Fibroblast of skin of back (primary cell): ENCODE results near the gene PFDN5.
"Not testable (repeated sequence)": the region's sequence is repeated elsewhere in the genome, so short reads cannot be mapped to it uniquely, and the experiment has no call there.

Source experiments
- DNase-seq: peaks from one replicate; pipeline ENCODE4 v3.0.0-alpha.2; 2013

PFDN5 gene

DNA sequence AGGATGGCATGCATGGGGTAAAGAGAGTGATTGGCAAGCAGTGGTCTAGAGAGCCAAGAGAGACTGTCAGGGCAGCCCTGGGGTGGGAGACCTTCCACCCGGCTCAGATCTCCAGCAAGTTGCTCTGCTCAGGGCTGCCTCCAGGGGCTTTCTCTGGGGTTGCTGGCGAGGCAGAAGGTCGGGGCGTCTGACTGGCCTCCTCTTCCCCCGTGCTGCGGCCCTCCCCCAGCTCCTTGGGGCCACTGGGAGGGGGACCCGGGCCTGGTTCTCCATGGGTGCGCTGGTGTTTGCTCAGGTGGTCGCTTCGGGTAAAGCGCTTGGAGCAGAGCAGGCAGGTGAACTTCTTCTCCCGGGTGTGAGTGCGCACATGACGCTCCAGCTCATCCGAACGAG is 32.7 kb downstream of the PFDN5 start:
- no peak for DNase-seq

GRCh38 chr12:53330671-53331070 is 35.3 kb downstream of the PFDN5 start:
- peak; percentile 9 for DNase-seq

DNA sequence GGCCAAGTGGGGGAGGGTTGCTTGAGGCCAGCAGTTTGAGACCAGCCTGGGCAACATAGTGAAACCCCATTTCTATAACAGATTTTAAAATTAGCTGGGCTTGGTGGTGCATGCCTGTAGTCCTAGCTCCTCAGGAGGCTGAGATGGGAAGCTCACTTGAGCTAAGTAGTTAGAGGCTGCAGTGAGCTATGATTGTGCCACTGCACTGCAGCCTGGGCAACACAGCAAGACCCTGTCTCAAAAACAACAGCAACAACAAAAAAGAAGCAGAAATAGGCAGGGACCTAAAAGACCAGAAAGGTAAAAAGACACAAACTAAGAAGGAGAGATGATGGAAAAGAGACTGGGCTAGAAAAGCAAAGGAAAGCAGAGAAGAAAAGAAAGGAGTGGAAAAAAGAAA is 37.0 kb downstream of the PFDN5 start:
- DNase-seq: not testable (repeated sequence)

DNA sequence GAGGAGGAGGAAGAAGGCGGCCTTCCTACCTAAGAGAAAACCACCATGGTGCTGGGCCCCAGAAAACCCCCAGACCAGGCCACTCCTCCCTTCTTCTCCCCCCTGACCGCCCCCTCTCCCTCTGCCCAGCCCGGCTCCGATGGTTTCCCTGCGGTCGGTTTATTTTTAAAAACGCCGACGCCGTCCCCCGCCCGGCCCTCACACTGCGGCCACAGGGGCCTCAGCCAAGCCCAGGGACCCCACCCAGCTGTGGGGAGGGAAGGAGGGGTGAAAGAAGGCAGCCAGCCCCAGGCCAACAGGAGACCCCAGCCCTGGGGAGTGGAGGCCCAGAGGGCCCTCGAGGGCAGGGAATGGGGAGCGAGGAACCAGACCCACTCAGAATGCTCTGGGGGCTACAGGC is 37.4 kb downstream of the PFDN5 start:
- no peak for DNase-seq

- DNase-seq: no peak
Observed at GRCh38 chr12:53333289-53333688, 37.9 kb downstream of the PFDN5 start.

- no peak for DNase-seq
Observed at GRCh38 chr12:53333845-53334244, 38.5 kb downstream of the PFDN5 start.

- DNase-seq: no peak
Observed at GRCh38 chr12:53334822-53335221, 39.5 kb downstream of the PFDN5 start.

DNA sequence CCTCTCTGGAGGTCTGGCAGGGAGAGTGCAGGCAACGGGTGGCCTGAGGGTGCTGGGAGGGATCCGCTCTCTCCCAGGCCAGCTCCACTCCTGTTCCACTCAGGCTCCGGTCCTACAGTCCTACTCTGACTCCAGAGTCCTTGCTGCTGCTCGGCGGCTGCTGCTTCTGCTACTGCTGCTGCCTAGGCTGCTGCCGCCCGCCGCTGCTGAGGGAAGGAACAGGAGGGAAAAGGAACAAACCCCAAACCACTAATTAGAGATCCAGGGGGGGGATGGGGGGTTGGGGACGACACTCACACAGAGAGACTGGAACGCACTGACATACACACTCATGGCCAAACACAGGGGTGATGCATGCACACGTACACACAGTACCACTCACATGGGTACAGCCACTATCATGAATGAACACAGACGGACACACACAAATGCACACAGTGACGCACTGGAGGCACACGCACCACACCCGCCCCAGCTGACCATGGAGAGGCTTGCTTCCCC is 40.9 kb downstream of the PFDN5 start, which contains the start of gene SP7:
Gene SP7 (minus strand): TSS at position 174 of the 501 bp plus-strand sequence. CDS start 708 bp downstream, outside the sequence.
- DNase-seq: no peak

DNA sequence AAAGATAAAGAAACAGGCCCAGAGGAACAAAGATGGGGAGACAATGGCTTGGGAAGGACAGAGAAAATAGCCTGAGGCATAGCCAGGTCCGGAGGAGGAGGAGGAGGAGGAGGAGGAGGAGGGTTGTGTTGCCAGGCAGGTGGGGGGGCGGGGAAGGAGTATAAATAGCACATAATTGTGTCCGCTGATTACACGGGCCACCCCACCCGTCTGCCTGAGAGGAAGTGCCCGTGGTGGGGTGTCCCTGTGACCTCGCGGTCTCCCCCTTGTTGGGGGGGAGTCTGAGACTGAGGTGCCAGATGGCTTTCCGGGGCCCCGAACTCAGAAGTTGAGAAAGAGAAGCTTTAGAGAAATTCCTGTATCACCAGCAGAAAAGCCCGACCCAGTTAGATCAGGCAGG is 42.7 kb downstream of the PFDN5 start:
- no peak for DNase-seq

DNA sequence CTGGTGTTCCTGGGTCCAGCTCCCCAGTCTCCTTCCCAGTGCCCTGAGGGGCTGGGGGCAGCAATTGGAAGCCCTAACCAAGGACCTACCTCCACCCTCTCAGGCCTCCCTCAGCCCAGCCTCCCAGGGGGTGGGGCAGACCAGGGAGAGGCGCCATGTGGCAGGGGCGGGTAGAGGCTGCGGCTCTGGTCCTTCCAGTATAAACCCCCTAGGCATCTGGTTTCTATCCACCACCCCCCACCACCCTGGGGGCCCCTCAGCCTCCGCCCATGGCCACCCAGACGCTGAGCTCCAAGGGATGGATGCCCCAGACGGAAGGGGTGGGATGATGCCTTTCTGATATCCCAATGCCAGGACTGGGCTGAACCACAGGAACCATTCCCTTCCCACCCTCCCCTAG is 43.6 kb downstream of the PFDN5 start:
- DNase-seq: no peak

DNA sequence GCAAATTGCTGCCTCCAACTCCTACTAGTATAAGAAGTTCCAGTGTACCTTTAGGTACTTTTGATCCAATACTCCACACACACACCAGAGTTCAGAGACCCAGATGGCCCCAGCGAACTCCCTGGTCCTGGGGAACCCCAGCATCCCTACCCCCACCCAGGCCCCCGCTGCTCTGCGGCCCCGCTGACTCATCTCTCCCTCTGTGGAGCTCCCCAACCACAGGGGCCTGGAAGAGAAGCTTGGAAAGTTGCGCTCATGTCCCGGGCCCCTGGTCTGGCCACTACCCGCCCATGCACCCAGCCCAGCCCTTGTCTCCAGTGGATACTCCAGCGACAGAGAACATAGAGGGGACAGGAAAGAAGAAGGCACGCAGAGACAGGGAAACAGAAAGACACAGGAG is 45.1 kb downstream of the PFDN5 start:
- DNase-seq: no peak

DNA sequence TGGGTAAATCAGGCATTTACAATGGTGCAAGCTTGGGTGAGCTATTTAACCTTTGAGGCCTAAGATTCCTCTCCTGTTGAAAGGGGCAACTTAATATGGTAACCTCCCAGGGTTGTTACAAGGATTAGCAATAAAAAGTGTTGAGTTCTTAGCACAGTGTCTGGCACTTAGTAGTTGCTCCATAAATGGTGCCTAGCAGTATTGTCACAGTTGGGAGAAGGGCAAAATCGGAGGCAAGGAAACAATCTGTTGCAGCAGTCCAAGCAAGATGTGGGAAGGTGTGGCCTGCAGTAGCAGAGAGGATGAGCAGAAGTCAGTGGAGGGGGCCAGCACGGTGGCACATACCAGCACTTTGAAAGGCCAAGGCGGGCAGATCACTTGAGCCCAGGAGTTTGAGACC is 48.1 kb downstream of the PFDN5 start:
- DNase-seq: no peak

DNA sequence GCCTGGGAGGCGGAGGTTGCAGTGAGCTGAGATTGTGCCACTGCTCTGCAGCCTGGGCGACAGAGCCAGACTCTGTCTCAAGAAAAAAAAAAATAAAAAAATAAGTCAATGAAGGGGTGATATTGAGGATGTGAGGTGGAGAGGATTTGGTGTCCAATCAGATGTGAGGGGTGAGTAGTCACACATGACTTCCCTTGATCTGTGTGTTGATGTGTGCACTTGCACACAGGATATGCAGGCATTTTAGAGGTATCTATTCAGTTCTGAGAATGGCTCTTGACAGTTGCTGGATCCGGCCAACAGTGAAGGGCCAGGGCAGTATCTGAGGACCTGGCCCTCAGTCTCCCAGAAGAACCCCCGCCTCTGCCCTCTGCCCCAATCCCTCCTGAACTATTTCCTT is 48.6 kb downstream of the PFDN5 start:
- DNase-seq: no peak

DNA sequence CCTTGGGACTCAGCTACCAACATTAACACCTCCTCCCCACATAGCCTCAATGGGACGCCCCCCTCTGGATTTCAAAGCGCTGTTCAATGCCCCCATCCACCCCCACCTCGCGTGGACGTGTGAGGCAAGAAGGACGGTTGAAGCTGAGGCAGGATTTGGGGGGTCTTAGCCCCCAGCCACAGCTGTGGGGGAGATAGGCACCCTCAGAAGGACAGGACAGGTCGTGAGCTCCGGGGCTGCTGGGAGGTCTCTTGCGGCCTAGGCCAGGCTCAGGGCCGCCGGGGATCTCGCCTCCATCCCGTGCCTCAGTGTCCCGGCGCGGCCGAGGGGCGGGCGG is 49.1 kb downstream of the PFDN5 start:
- no peak for DNase-seq

- DNase-seq: peak; percentile 77
Observed at GRCh38 chr12:53344824-53345485, 49.6 kb downstream of the PFDN5 start.

DNA sequence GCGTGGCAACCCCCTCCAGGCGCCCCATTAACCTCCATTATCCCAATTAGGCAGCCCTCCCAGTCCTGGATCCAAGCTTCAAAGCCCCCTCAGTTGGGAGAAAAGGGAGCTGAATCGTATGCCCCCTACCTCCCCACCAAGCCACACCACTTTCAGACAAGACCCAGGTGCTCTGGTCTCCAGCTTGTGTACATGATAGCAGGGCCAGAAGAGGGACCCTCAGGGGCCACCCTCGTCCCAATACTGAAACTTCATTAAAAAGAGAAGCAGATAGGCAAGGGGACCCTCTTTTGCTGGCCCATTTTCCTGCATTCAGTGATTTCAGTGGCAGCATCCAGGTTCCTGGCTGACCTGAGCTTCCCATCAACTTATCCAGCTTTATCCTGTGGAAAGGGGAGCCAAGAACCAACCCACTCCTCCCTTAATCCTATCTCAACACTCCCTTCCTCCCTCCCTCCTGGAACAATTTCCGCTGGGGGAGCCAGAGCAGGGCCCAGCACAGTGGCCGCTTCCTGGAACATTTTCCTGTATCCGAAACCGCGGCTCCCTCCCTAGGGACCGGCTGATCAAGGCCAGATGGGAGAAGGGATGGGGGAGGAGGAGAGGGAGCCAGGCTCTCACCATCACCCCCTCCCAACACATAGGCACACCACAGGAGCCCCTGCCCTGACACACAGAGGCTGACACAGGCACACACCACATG is 50.3 kb downstream of the PFDN5 start:
- DNase-seq: peak; percentile 81

- no peak for DNase-seq
Observed at GRCh38 chr12:53346491-53346890, 51.1 kb downstream of the PFDN5 start.

- no peak for DNase-seq
Observed at GRCh38 chr12:53347905-53348304, 52.6 kb downstream of the PFDN5 start.
